Liver (tissue), 9 donors: Measurements from ENCODE around the gene CPNE9. TPM values are rescaled to one million over a fixed set of nuclear protein-coding genes. Genes with fewer than 3 reads are reported as not detected.

ENCODE experiments used
- DNase-seq: peaks from one replicate; pipeline ENCODE4 v3.0.0-alpha.2; 2017; ENCODE audit warnings: low spot score
- H3K27ac ChIP-seq, 2 donors: one replicate each; pipeline ENCODE4 v1.7.0; 2013; ENCODE audit warnings: inconsistent platforms in 2 of 2, low read length in 2 of 2, control low read depth in 1 of 2, low read depth in 1 of 2, mild to moderate bottlenecking in 1 of 2
- H3K27me3 ChIP-seq, 4 donors: one replicate each; pipeline versions ENCODE4 v1.6.1 to v1.7.0; 2013; ENCODE audit warnings: low read length in 3 of 4, inconsistent platforms in 1 of 4, mild to moderate bottlenecking in 1 of 4, moderate library complexity in 1 of 4; ENCODE audit not compliant: control insufficient read depth in 4 of 4, insufficient read depth in 4 of 4
- H3K36me3 ChIP-seq, 4 donors: one replicate each; pipeline versions ENCODE4 v1.6.1 to v1.7.0; 2013; ENCODE audit warnings: low read length in 3 of 4, mild to moderate bottlenecking in 3 of 4, low read depth in 1 of 4, moderate library complexity in 1 of 4; ENCODE audit not compliant: control insufficient read depth in 4 of 4, insufficient read depth in 3 of 4
- H3K4me1 ChIP-seq, 4 donors: one replicate each; pipeline versions ENCODE4 v1.6.1 to v1.7.0; 2013; ENCODE audit warnings: low read length in 3 of 4, mild to moderate bottlenecking in 3 of 4, moderate library complexity in 1 of 4; ENCODE audit not compliant: control insufficient read depth in 4 of 4, insufficient read depth in 4 of 4
- H3K4me3 ChIP-seq, 3 donors: one replicate each; pipeline versions ENCODE4 v1.6.1 to v1.7.0; 2013; ENCODE audit warnings: low read length in 3 of 3, control low read depth in 1 of 3, low read depth in 1 of 3, mild to moderate bottlenecking in 1 of 3
- H3K9ac ChIP-seq, 2 donors: one replicate each; pipeline ENCODE4 v1.7.0; 2013; ENCODE audit warnings: low read length in 2 of 2, mild to moderate bottlenecking in 2 of 2, moderate library complexity in 2 of 2, control low read depth in 1 of 2, low read depth in 1 of 2
- H3K9me3 ChIP-seq, 4 donors: one replicate each; pipeline versions ENCODE4 v1.6.1 to v1.7.0; 2013; ENCODE audit warnings: low read length in 3 of 4; ENCODE audit not compliant: control insufficient read depth in 4 of 4
- EGR1 ChIP-seq, 2 donors: IDR thresholded peaks; 2 replicates each; pipeline ENCODE4 v1.6.1; 2016 to 2018; ENCODE audit warnings: antibody characterized with exemption in 2 of 2, low read depth in 2 of 2
- FOXA2 ChIP-seq: IDR thresholded peaks from 2 replicates; pipeline ENCODE4 v1.6.1; 2016; ENCODE audit warnings: antibody characterized with exemption
- GABPA ChIP-seq, 2 donors: IDR thresholded peaks in 1 of 2; conservative IDR thresholded peaks in 1 of 2; 2 replicates each; pipeline ENCODE4 v1.6.1; 2016; ENCODE audit warnings: antibody characterized with exemption in 2 of 2, mild to moderate bottlenecking in 1 of 2, moderate library complexity in 1 of 2
- HNF4A ChIP-seq, 2 donors: conservative IDR thresholded peaks; 2 replicates each; pipeline ENCODE4 v1.6.1; 2016; ENCODE audit warnings: antibody characterized with exemption in 2 of 2, mild to moderate bottlenecking in 2 of 2
- JUND ChIP-seq, 2 donors: IDR thresholded peaks; 2 replicates each; pipeline ENCODE4 v1.6.1; 2016; ENCODE audit warnings: antibody characterized with exemption in 2 of 2
- MAX ChIP-seq: IDR thresholded peaks from 2 replicates; pipeline ENCODE4 v1.6.1; 2016; ENCODE audit warnings: antibody characterized with exemption
- REST ChIP-seq: IDR thresholded peaks from 2 replicates; pipeline ENCODE4 v1.6.1; 2016; ENCODE audit warnings: antibody characterized with exemption, mild to moderate bottlenecking
- TAF1 ChIP-seq: conservative IDR thresholded peaks from 2 replicates; pipeline ENCODE4 v1.6.1; 2016; ENCODE audit warnings: antibody characterized with exemption, mild to moderate bottlenecking
- YY1 ChIP-seq: IDR thresholded peaks from 2 replicates; pipeline ENCODE4 v1.6.1; 2016; ENCODE audit warnings: antibody characterized with exemption, mild to moderate bottlenecking
- ZBTB33 ChIP-seq: IDR thresholded peaks from 2 replicates; pipeline ENCODE4 v1.6.1; 2016; ENCODE audit warnings: antibody characterized with exemption
- WGBS: extraction: QIAGEN DNeasy Blood & Tissue Kit; methylation state at CpG from one replicate; pipeline ENCODE4 v1.1.7; 2013; 5-methylcytosine and 5-hydroxymethylcytosine counted together
- polyA plus RNA-seq, 2 donors: library from polyadenylated mRNA; stranded (reverse) in 1 of 2; unstranded in 1 of 2; fragments of 200-250 nt in 1 of 2; fragments of >200 nt in 1 of 2; fragmentation: Nextera tagmentation in 1 of 2; extraction: Ambion mirVana in 1 of 2; gene quantifications; one replicate each; pipeline versions ENCODE4 v1.2.1 to v1.2.3, GENCODE V29; 2013 to 2015
- total RNA-seq, 2 donors: library from RNA; depleted of rRNA; stranded (reverse); fragments of >200 nt; gene quantifications; one replicate each; pipeline ENCODE4 v1.2.3, GENCODE V29; 2014
- donor health status: healthy.
- donor health status: healthy.
- donor health status: healthy.
- donor health status: healthy.
- donor health status: healthy.

Gene CPNE9
- total and polyA plus RNA-seq, 4 donors, result not detected

- no peak for DNase-seq
- peaks cover 6 to 53% (median 20%) of the 10 kb centered on the region in 4 donors for H3K36me3 ChIP-seq
- WGBS, result 92% methylated on average over 7 of the region's 7 CpGs
Measured at GRCh38 chr3:9701006-9701405, 2.6 kb upstream of the CPNE9 start.

GRCh38 chr3:9701711-9702110 is 1.9 kb upstream of the CPNE9 start:
- no peak overlapping the region for H3K9ac ChIP-seq
- no peaks in the 10 kb centered on the region for H3K9me3 ChIP-seq
- H3K4me3 ChIP-seq, result no peak overlapping the region
- no peaks in the 10 kb centered on the region for H3K27me3 ChIP-seq
- peaks cover 6 to 49% (median 18%) of the 10 kb centered on the region in 4 donors for H3K36me3 ChIP-seq
- no peak overlapping the region for H3K27ac ChIP-seq
- 97% methylated on average over 10 of the region's 10 CpGs for WGBS
- TF ChIP-seq FOXA2, result no peak
- TF ChIP-seq YY1, result no peak
- TF ChIP-seq MAX, result no peak
- no peak for TF ChIP-seq ZBTB33
- no peak for TF ChIP-seq TAF1
- no peak for TF ChIP-seq JUND (IDR thresholded peaks at IDR 0.05)
- TF ChIP-seq EGR1 (IDR thresholded peaks at IDR 0.05; ENCODE audit: low read depth in 2 of 2), result no peak
- TF ChIP-seq GABPA (IDR thresholded peaks at IDR 0.05 in 1 of 2, conservative IDR thresholded peaks at IDR 0.05 in 1 of 2), result no peak
- peaks cover 6 to 12% (median 10%) of the 10 kb centered on the region in 4 donors for H3K4me1 ChIP-seq
- no peak for DNase-seq

More at GRCh38 chr3:9701006-9701405, 2.6 kb upstream of the CPNE9 start:
- H3K27me3 ChIP-seq, result no peaks in the 10 kb centered on the region
- no peak for TF ChIP-seq YY1
- TF ChIP-seq HNF4A (conservative IDR thresholded peaks at IDR 0.05), result no peak
- TF ChIP-seq REST, result no peak
- no peak for TF ChIP-seq GABPA (IDR thresholded peaks at IDR 0.05 in 1 of 2, conservative IDR thresholded peaks at IDR 0.05 in 1 of 2)
- TF ChIP-seq ZBTB33, result no peak
- no peak for TF ChIP-seq EGR1 (IDR thresholded peaks at IDR 0.05; ENCODE audit: low read depth in 2 of 2)
- H3K4me1 ChIP-seq, result peaks cover 6 to 12% (median 10%) of the 10 kb centered on the region in 4 donors
- H3K4me3 ChIP-seq, result no peak overlapping the region
- H3K9ac ChIP-seq, result no peak overlapping the region
- H3K9me3 ChIP-seq, result no peaks in the 10 kb centered on the region
- H3K27ac ChIP-seq, result no peak overlapping the region
